Amniotic stem cell (primary cell): ENCODE measurements around the gene CLIP4.
"Not testable (repeated sequence)": the region's sequence is repeated elsewhere in the genome, so short reads cannot be mapped to it uniquely, and the experiment has no call there.

Experiments
- DNase-seq: peaks from one replicate; lab custom pipeline; 2025; lab: John Stamatoyannopoulos, UW

The CLIP4 gene

GRCh38 chr2:29114946-29115609 is at the start of gene CLIP4:
CLIP4 (plus strand) TSS chr2:29115415; CDS start chr2:29121389, 5,974 bp downstream.
- peak; percentile 44 for DNase-seq

- no peak for DNase-seq
Measured at GRCh38 chr2:29066271-29066860, 48.8 kb upstream of the CLIP4 start.

- DNase-seq: no peak
Measured at GRCh38 chr2:29066997-29067605, 48.1 kb upstream of the CLIP4 start.

GRCh38 chr2:29068513-29068912 is 46.7 kb upstream of the CLIP4 start:
- DNase-seq: no peak

GRCh38 chr2:29070526-29070925 is 44.7 kb upstream of the CLIP4 start:
- DNase-seq: no peak

GRCh38 chr2:29071032-29071975 is 43.9 kb upstream of the CLIP4 start:
- no peak for DNase-seq

- no peak for DNase-seq
Measured at GRCh38 chr2:29072251-29072650, 43.0 kb upstream of the CLIP4 start.

GRCh38 chr2:29072971-29073725 is 42.1 kb upstream of the CLIP4 start:
- DNase-seq: no peak

- DNase-seq: no peak
Measured at GRCh38 chr2:29073933-29074332, 41.3 kb upstream of the CLIP4 start.

GRCh38 chr2:29074411-29074810 is 40.8 kb upstream of the CLIP4 start, which contains the start of gene PCARE:
PCARE (minus strand) TSS chr2:29074523; CDS start chr2:29074261, 262 bp downstream.
- no peak for DNase-seq

GRCh38 chr2:29075894-29076705 is 39.1 kb upstream of the CLIP4 start:
- DNase-seq: no peak

- DNase-seq: no peak
Measured at GRCh38 chr2:29079887-29080286, 35.3 kb upstream of the CLIP4 start.

- no peak for DNase-seq
Measured at GRCh38 chr2:29080886-29081743, 34.1 kb upstream of the CLIP4 start.

- no peak for DNase-seq
Measured at GRCh38 chr2:29082804-29083495, 32.3 kb upstream of the CLIP4 start.

- DNase-seq: no peak
Measured at GRCh38 chr2:29084554-29084953, 30.7 kb upstream of the CLIP4 start.

- not testable (repeated sequence) for DNase-seq
Measured at GRCh38 chr2:29090311-29090710, 24.9 kb upstream of the CLIP4 start.

- no peak for DNase-seq
Measured at GRCh38 chr2:29096969-29097368, 18.2 kb upstream of the CLIP4 start.

- DNase-seq: no peak
Measured at GRCh38 chr2:29097569-29097968, 17.6 kb upstream of the CLIP4 start.

- DNase-seq: no peak
Measured at GRCh38 chr2:29100564-29100963, 14.7 kb upstream of the CLIP4 start.
